Peyer's patch (tissue), 4 donors: ENCODE results near the gene CA10. TPM values are rescaled to one million over a fixed set of nuclear protein-coding genes. Genes with fewer than 3 reads are reported as not detected.

ENCODE experiments used
- DNase-seq, 3 donors: peaks; one replicate each; pipeline ENCODE4 v3.0.0-alpha.2; 2017 to 2019
- H3K27ac ChIP-seq, 4 donors: fragments of 200-600 bp; sonication (generic); one replicate each; pipeline ENCODE4 v1.5.1; 2016 to 2019
- H3K27me3 ChIP-seq, 2 donors: fragments of 200-600 bp; sonication (generic); one replicate each; pipeline ENCODE4 v1.5.1; 2019
- H3K36me3 ChIP-seq, 3 donors: fragments of 200-600 bp; sonication (generic); one replicate each; pipeline ENCODE4 v1.5.1; 2016 to 2019
- H3K4me1 ChIP-seq, 4 donors: fragments of 200-600 bp; sonication (generic); one replicate each; pipeline ENCODE4 v1.5.1; 2016 to 2019
- H3K4me3 ChIP-seq, 4 donors: fragments of 200-600 bp; sonication (generic); 1 replicate in 3 of 4; 2 replicates in 1 of 4; pipeline ENCODE4 v1.5.1; 2016 to 2019; ENCODE audit warnings: mild to moderate bottlenecking in 1 of 4
- H3K9me3 ChIP-seq, 4 donors: fragments of 200-600 bp; sonication (generic); one replicate each; pipeline ENCODE4 v1.5.1; 2016 to 2019; ENCODE audit warnings: mild to moderate bottlenecking in 1 of 4
- CTCF ChIP-seq, 6 experiments: fragments of 450-650 bp in 4 of 6; fragments of 200-600 bp in 2 of 6; sonication (generic) in 1 of 6; IDR thresholded peaks; one replicate each; pipeline ENCODE4 v1.5.1; 2017 to 2019; ENCODE audit warnings: antibody characterized with exemption in 6 of 6, mild to moderate bottlenecking in 3 of 6, moderate library complexity in 1 of 6
- POLR2A ChIP-seq, 2 donors: fragments of 450-650 bp; IDR thresholded peaks; one replicate each; pipeline ENCODE4 v1.5.1; 2017; ENCODE audit warnings: antibody characterized with exemption in 2 of 2, mild to moderate bottlenecking in 2 of 2, moderate library complexity in 2 of 2
- total RNA-seq, 4 donors: library from RNA; depleted of rRNA; stranded (reverse); fragments of >200 nt; gene quantifications; one replicate each; pipeline ENCODE4 v1.1.0, GENCODE V29; 2016

Gene CA10
- total RNA-seq, 4 donors from 2014 or later: 1.4 to 1.7 TPM; not detected in 2

GRCh38 chr17:51733166-51733565, 425.3 kb downstream of the CA10 start:
- Histone ChIP-seq H3K4me1 (no peaks in the 10 kb centered on the region), H3K36me3 (no peaks in the 10 kb centered on the region), H3K27ac (no peak overlapping the region), H3K4me3 (no peak overlapping the region), H3K9me3 (no peaks in the 10 kb centered on the region), H3K27me3 (no peaks in the 10 kb centered on the region)
- TF ChIP-seq CTCF (IDR thresholded peaks at IDR 0.05) (no peak), POLR2A (IDR thresholded peaks at IDR 0.05) (no peak)
- no peak for DNase-seq

DNA sequence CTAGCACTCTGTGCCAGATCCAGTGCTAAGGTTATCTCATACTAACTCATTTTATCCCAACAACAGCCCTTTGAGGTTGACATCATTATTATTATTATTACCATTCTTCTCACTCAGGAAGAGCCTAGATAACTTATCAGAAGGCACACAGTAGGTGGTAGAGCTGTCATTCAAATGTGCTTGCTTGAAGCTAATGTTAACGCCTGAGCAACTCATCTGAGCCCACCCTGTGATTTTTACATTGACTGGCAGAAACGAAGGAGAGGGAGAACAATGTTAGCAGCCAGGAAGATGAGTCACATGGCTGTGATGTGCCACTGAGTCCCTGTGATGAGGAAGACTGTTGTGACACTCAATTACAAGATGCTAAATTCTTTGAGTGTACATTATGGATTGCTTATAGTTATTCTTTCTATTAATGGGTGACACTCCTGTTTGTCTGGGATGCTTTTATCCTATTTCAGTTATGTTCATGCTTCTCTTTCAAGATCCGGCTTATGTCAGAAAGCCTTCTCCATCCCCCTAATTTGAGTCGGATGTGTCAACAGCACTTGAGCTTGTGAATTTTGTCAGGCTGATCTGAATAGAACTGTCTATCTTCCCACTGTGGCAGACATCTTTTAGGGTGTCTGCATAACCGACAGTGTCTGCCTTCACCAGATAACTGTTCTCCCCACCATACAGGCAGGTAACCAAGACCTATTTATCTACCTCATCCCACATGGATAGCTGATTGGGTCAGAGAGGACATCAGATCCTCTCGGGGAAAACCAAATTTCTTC, 426.4 kb downstream of the CA10 start:
- Histone ChIP-seq H3K36me3 (no peaks in the 10 kb centered on the region), H3K27me3 (no peaks in the 10 kb centered on the region), H3K4me1 (no peaks in the 10 kb centered on the region), H3K9me3 (no peaks in the 10 kb centered on the region), H3K4me3 (no peak overlapping the region), H3K27ac (no peak overlapping the region)
- TF ChIP-seq CTCF (IDR thresholded peaks at IDR 0.05) (no peak), POLR2A (IDR thresholded peaks at IDR 0.05) (no peak)
- no peak for DNase-seq

DNA sequence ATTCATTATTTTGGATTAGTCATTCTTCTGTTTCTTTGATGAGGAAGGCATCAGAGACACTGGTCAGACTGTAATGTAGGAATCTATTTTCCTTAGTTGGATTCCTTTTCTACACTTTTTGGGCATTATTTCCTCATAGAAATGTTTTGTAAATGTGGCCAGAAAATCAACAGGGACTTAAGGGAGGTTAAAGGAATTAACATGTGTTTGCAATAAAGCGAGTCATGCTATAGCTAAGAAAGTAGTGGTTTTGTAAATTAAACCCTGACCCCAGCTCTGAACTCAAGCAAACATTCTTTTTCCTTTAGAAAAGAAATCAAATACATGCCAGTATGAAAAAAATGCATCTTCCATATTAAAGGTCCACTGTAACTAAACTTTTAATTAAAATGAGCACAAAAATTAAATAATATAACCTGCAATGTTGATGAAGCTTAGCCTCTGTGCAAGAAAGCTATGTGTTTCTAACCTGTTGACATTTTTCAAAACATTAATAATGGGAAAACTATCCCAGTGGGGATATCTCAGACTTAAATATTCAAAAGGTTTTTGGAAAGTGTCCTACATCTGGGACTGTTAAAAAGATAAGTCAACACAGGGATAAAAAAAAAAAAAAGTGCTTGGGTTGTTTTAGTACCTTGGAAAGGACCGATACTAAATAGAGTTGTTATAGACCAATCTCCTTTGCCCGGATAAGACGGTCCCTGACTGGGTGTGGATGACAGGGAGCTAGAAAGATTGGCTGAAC, 428.0 kb downstream of the CA10 start:
- Histone ChIP-seq H3K27me3 (no peaks in the 10 kb centered on the region), H3K27ac (no peak overlapping the region), H3K4me3 (no peak overlapping the region), H3K9me3 (no peaks in the 10 kb centered on the region), H3K36me3 (no peaks in the 10 kb centered on the region), H3K4me1 (no peaks in the 10 kb centered on the region)
- no peak for DNase-seq
- TF ChIP-seq CTCF (IDR thresholded peaks at IDR 0.05) (no peak), POLR2A (IDR thresholded peaks at IDR 0.05) (no peak)

DNA sequence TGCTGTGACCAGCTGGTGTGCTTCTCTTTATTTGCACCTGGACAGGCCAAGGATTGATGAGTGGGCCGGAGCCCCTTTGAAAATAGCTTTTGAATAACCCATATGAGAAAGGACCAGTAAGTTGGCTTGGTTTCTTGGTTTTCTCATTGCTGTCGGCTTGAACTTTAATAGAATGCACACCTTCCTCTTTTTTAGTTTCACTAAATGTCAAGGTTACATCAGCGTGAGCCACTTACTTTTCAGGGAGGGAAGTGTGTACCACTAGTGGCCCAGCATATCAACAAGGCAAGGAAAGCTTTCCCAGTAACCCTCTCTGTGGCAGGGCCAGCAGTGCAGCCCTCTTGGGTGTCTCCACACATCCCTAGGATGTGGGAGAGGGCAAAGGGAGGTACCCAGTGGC, 433.3 kb downstream of the CA10 start:
- H3K4me3 ChIP-seq: no peak overlapping the region
- H3K27me3 ChIP-seq: no peaks in the 10 kb centered on the region
- no peak for DNase-seq
- TF ChIP-seq CTCF (IDR thresholded peaks at IDR 0.05) (no peak), POLR2A (IDR thresholded peaks at IDR 0.05) (no peak)
- no peaks in the 10 kb centered on the region for H3K4me1 ChIP-seq
- H3K9me3 ChIP-seq: no peaks in the 10 kb centered on the region
- no peaks in the 10 kb centered on the region for H3K36me3 ChIP-seq
- no peak overlapping the region for H3K27ac ChIP-seq

DNA sequence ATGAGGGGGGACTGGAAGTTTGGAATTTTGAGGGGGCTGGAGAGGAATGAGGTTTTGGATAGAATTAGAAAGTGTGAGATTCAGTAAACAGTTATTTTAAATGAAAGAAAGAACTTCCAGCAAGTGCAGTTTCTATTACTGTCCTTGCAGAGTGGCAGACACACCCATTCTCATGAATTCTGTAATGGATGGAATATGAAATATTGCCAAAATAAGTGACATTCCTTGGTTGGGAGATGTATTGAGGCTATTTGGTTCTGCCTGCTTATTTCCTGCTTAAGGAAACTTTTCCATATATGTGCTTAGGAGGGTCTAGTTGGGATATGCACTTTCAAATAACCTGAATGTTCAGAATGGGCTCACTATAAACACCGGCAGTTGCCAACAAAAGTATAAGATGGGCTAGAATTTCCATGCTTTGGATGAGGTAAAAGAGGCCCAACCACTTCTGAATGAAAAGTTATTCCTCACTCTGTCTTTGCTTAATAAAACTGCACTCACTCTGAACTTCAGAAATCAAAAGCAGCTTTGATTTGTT, 434.4 kb downstream of the CA10 start:
- no peak for TF ChIP-seq CTCF (IDR thresholded peaks at IDR 0.05)
- no peak for TF ChIP-seq POLR2A (IDR thresholded peaks at IDR 0.05)

More for the DNA sequence above, 434.4 kb downstream of the CA10 start:
- no peaks in the 10 kb centered on the region for H3K36me3 ChIP-seq
- H3K4me3 ChIP-seq: no peak overlapping the region
- no peaks in the 10 kb centered on the region for H3K27me3 ChIP-seq
- no peak for DNase-seq
- no peak overlapping the region for H3K27ac ChIP-seq
- no peaks in the 10 kb centered on the region for H3K4me1 ChIP-seq
- no peaks in the 10 kb centered on the region for H3K9me3 ChIP-seq
